SK-N-SH (cell line): ENCODE measurements around the gene ARMC9. TPM values are rescaled to one million over a fixed set of nuclear protein-coding genes. Genes with fewer than 3 reads are reported as not detected.

Experiments
- CTCF ChIA-PET: fragments of 300-600, 350-600 bp; formaldehyde crosslinking; extraction: SDS; loops from one replicate; lab custom pipeline; 2021; lab: Yijun Ruan, JAX
- POLR2A ChIA-PET: fragments of 350-600 bp; sonication (Branson Sonifier 250); formaldehyde crosslinking; extraction: SDS; loops from one replicate; lab custom pipeline; 2020; ENCODE audit warnings: antibody characterized with exemption, inconsistent platforms; lab: Yijun Ruan, JAX
- DNase-seq: peaks from one replicate; pipeline ENCODE4 v3.0.0; 2012
- H2AFZ ChIP-seq: fragments of 200-600 bp; sonication (generic); 2 replicates; pipeline ENCODE4 v1.8.1; 2016; ENCODE audit warnings: antibody characterized with exemption, mild to moderate bottlenecking, low read depth
- H3F3A ChIP-seq: fragments of 200-600 bp; sonication (generic); replicated peaks from 2 replicates; pipeline ENCODE3; 2016; ENCODE audit warnings: antibody characterized with exemption, mild to moderate bottlenecking; ENCODE audit not compliant: insufficient read depth
- H3K27ac ChIP-seq, 2 experiments: fragments of 200-500 bp in 1 of 2; fragments of 200-600 bp in 1 of 2; sonication (Bioruptor generic) in 1 of 2; sonication (generic), shearing (Covaris generic) in 1 of 2; 2 replicates each; pipeline versions ENCODE4 v1.5.1 to v1.6.1; 2014 to 2016; ENCODE audit warnings: low read depth in 2 of 2, inconsistent platforms in 1 of 2, low read length in 1 of 2, mild to moderate bottlenecking in 1 of 2, mixed read lengths in 1 of 2
- H3K27me3 ChIP-seq: fragments of 200-600 bp; sonication (generic), shearing (Covaris generic); 2 replicates; pipeline ENCODE4 v1.6.1; 2016; ENCODE audit warnings: mixed run types; ENCODE audit not compliant: insufficient read depth
- H3K36me3 ChIP-seq, 2 experiments: fragments of 200-500 bp in 1 of 2; fragments of 200-600 bp in 1 of 2; sonication (Bioruptor generic) in 1 of 2; sonication (generic) in 1 of 2; replicated peaks in 1 of 2; 2 replicates each; pipeline versions ENCODE3 to v1.5.1; 2014 to 2016; ENCODE audit warnings: low read length in 1 of 2, mild to moderate bottlenecking in 1 of 2; ENCODE audit not compliant: insufficient read depth in 2 of 2, control insufficient read depth in 1 of 2
- H3K4me1 ChIP-seq, 2 experiments: fragments of 200-500 bp in 1 of 2; fragments of 200-600 bp in 1 of 2; sonication (Bioruptor generic) in 1 of 2; sonication (generic), shearing (Covaris generic) in 1 of 2; 2 replicates each; pipeline versions ENCODE4 v1.5.1 to v1.6.1; 2014 to 2016; ENCODE audit warnings: low read depth in 1 of 2, low read length in 1 of 2, mixed run types in 1 of 2; ENCODE audit not compliant: insufficient read depth in 2 of 2, control insufficient read depth in 1 of 2
- H3K4me2 ChIP-seq: fragments of 200-600 bp; sonication (generic), shearing (Covaris generic); 2 replicates; pipeline ENCODE4 v1.6.1; 2017; ENCODE audit warnings: mixed run types
- H3K4me3 ChIP-seq, 2 experiments: fragments of 200-500 bp in 1 of 2; fragments of 200-600 bp in 1 of 2; sonication (Bioruptor generic) in 1 of 2; sonication (generic), shearing (Covaris generic) in 1 of 2; 2 replicates each; pipeline versions ENCODE4 v1.5.1 to v1.8.1; 2014 to 2016; ENCODE audit warnings: low read depth in 2 of 2, inconsistent platforms in 1 of 2, low read length in 1 of 2, mild to moderate bottlenecking in 1 of 2, mixed read lengths in 1 of 2, moderate library complexity in 1 of 2
- H3K79me2 ChIP-seq: fragments of 200-600 bp; sonication (generic); 2 replicates; pipeline ENCODE4 v1.8.1; 2017; ENCODE audit warnings: mild to moderate bottlenecking; ENCODE audit not compliant: insufficient read depth
- H3K9ac ChIP-seq: fragments of 200-600 bp; sonication (generic); 2 replicates; pipeline ENCODE4 v1.6.1; 2017; ENCODE audit warnings: mixed run types
- H3K9me2 ChIP-seq: fragments of 200-600 bp; sonication (generic); 2 replicates; pipeline ENCODE4 v1.6.1; 2017; ENCODE audit warnings: mixed run types
- H3K9me3 ChIP-seq: fragments of 200-600 bp; sonication (generic); 2 replicates; pipeline ENCODE4 v1.6.1; 2017; ENCODE audit warnings: mixed run types, mild to moderate bottlenecking, moderate library complexity
- H4K20me1 ChIP-seq: fragments of 200-600 bp; sonication (generic); 2 replicates; pipeline ENCODE4 v1.6.1; 2017; ENCODE audit warnings: mild to moderate bottlenecking, mixed run types; ENCODE audit not compliant: insufficient read depth
- EZH2phosphoT487 ChIP-seq: fragments of 200-600 bp; sonication (generic); IDR thresholded peaks from 2 replicates; pipeline ENCODE4 v1.6.1; 2017; ENCODE audit warnings: low read depth, mixed run types, mild to moderate bottlenecking, antibody characterized with exemption, moderate library complexity, borderline replicate concordance
- FOSL2 ChIP-seq: IDR thresholded peaks from 2 replicates; pipeline ENCODE4 v1.4.0; 2012; ENCODE audit warnings: low read depth, mild to moderate bottlenecking, moderate library complexity, borderline replicate concordance
- GABPA ChIP-seq: IDR thresholded peaks from 2 replicates; pipeline ENCODE4 v1.4.0; 2012; ENCODE audit warnings: low read depth, mild to moderate bottlenecking
- JUND ChIP-seq: IDR thresholded peaks from 2 replicates; pipeline ENCODE4 v1.4.0; 2012
- MEF2A ChIP-seq: IDR thresholded peaks from 2 replicates; pipeline ENCODE4 v1.4.0; 2012; ENCODE audit warnings: low read depth, borderline replicate concordance
- NRF1 ChIP-seq: IDR thresholded peaks from 2 replicates; pipeline ENCODE4 v1.6.1; 2012; ENCODE audit warnings: low read depth, mild to moderate bottlenecking, low read length
- POLR2AphosphoS5 ChIP-seq: IDR thresholded peaks from 2 replicates; pipeline ENCODE4 v1.6.1; 2012; ENCODE audit warnings: low read depth, low read length
- RAD21 ChIP-seq: IDR thresholded peaks from 2 replicates; pipeline ENCODE4 v1.6.1; 2012; ENCODE audit warnings: mild to moderate bottlenecking, low read length
- RCOR1 ChIP-seq: fragments of 150-350 bp; IDR thresholded peaks from 2 replicates; pipeline ENCODE4 v1.6.1; 2017; ENCODE audit warnings: antibody characterized with exemption, low read length
- TAF1 ChIP-seq: IDR thresholded peaks from 2 replicates; pipeline ENCODE4 v1.6.1; 2012; ENCODE audit warnings: low read depth, mild to moderate bottlenecking, low read length, moderate library complexity, borderline replicate concordance
- TCF12 ChIP-seq: IDR thresholded peaks from 2 replicates; pipeline ENCODE4 v1.4.0; 2012
- WGBS: methylation state at CpG from one replicate; pipeline ENCODE4 v1.1.6; 2017; ENCODE audit warnings: low lambda C conversion rate; 5-methylcytosine and 5-hydroxymethylcytosine counted together
- polyA plus RNA-seq, 3 experiments: library from polyadenylated mRNA; depleted of rRNA; stranded (reverse); fragments of >200 nt; gene quantifications; 2 replicates each; pipeline ENCODE4 v1.2.3, GENCODE V29; 2012
- TF ChIP-seq, protein P1 (sequence below): fragments of 150-350 bp; IDR thresholded peaks from 2 replicates; pipeline ENCODE4 v1.6.1; 2017; ENCODE audit warnings: antibody characterized with exemption, low read length, low read depth, borderline replicate concordance
- TF ChIP-seq, protein P2 (sequence below): fragments of 150-350 bp; IDR thresholded peaks from 2 replicates; pipeline ENCODE4 v1.6.1; 2016; ENCODE audit warnings: mild to moderate bottlenecking, low read depth, low read length
- TF ChIP-seq, protein P3 (sequence below): IDR thresholded peaks from 2 replicates; pipeline ENCODE4 v1.4.0; 2012; ENCODE audit warnings: low read depth, borderline replicate concordance
- TF ChIP-seq, protein P4 (sequence below): IDR thresholded peaks from 2 replicates; pipeline ENCODE4 v1.4.0; 2012; ENCODE audit warnings: low read depth
- TF ChIP-seq, protein P5 (sequence below): IDR thresholded peaks from 2 replicates; pipeline ENCODE4; 2012
- TF ChIP-seq, protein P6 (sequence below): fragments of 200-600 bp; sonication (generic); IDR thresholded peaks from 2 replicates; pipeline ENCODE4 v1.6.1; 2017; ENCODE audit warnings: antibody characterized with exemption, mild to moderate bottlenecking, moderate library complexity

Gene ARMC9
- polyA plus RNA-seq, 1 of the 3 experiments (the other 2 are of a cell fraction) = 25.3 TPM

DNA sequence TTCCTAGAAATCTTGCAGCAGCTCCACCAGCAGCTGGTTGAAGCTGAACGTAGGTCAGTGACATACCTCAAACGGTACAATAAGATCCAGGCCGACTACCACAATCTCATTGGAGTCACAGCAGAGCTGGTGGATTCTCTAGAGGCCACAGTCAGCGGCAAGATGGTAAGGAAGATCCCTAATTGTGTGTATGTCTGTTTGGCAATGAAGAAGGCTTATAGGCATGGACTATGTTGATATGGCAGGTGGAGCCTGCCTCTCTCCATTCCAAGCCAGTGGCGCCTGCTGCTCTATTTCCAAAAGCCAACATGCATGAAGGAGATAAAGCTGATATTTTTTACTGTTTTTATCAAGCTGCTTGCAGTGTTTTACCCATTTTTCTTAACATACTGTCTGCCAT, 36.8 kb downstream of the ARMC9 start (continued):
- TF ChIP-seq RCOR1 = no peak
- TF ChIP-seq TCF12 = no peak

DNA sequence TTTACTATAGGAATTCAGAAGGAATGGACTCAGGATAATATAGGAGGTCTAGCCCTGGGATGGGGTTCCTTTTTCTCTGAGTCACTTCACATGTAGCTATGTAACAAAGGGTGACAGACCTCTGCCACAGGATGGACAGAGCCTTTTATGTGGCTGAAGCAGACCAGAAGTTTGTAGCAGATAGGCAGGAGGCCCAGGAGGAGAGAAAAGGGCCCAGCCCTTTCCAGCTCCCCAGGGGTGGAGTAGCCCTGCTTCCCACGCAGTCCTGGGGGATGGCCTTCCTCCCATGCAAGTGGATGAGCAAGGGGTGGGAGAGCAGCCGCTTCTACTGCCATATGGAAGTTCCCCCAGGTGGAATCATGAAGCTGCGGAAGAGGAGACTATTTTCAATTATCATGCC, 40.3 kb downstream of the ARMC9 start:
- CTCF ChIA-PET = interaction anchor here (0.7 to 4.7 kb wide), 4 partner anchors 11 to 174 kb away, joined by 3 to 24 read pairs (median 7); no protein-coding TSS in a partner anchor
- no peaks in the 10 kb centered on the region for H3K4me1 ChIP-seq
- 89% methylated on average over 3 of the region's 3 CpGs for WGBS
- H3K9me2 ChIP-seq = no peaks in the 10 kb centered on the region
- H3K27ac ChIP-seq = no peak overlapping the region
- no peaks in the 10 kb centered on the region for H3K27me3 ChIP-seq
- peaks cover 32 to 48% of the 10 kb centered on the region in 2 experiments for H3K36me3 ChIP-seq
- no peak overlapping the region for H3K4me3 ChIP-seq
- H3K4me2 ChIP-seq = no peak overlapping the region
- TF ChIP-seq, protein P1, sequence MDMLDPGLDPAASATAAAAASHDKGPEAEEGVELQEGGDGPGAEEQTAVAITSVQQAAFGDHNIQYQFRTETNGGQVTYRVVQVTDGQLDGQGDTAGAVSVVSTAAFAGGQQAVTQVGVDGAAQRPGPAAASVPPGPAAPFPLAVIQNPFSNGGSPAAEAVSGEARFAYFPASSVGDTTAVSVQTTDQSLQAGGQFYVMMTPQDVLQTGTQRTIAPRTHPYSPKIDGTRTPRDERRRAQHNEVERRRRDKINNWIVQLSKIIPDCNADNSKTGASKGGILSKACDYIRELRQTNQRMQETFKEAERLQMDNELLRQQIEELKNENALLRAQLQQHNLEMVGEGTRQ = no peak
- TF ChIP-seq EZH2phosphoT487 = no peak
- no peak for TF ChIP-seq FOSL2
- TF ChIP-seq, protein P2, sequence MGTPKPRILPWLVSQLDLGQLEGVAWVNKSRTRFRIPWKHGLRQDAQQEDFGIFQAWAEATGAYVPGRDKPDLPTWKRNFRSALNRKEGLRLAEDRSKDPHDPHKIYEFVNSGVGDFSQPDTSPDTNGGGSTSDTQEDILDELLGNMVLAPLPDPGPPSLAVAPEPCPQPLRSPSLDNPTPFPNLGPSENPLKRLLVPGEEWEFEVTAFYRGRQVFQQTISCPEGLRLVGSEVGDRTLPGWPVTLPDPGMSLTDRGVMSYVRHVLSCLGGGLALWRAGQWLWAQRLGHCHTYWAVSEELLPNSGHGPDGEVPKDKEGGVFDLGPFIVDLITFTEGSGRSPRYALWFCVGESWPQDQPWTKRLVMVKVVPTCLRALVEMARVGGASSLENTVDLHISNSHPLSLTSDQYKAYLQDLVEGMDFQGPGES = no peak
- TF ChIP-seq, protein P3, sequence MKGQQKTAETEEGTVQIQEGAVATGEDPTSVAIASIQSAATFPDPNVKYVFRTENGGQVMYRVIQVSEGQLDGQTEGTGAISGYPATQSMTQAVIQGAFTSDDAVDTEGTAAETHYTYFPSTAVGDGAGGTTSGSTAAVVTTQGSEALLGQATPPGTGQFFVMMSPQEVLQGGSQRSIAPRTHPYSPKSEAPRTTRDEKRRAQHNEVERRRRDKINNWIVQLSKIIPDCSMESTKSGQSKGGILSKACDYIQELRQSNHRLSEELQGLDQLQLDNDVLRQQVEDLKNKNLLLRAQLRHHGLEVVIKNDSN = no peak
- TF ChIP-seq, protein P4, sequence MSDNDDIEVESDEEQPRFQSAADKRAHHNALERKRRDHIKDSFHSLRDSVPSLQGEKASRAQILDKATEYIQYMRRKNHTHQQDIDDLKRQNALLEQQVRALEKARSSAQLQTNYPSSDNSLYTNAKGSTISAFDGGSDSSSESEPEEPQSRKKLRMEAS = no peak
- TF ChIP-seq GABPA = no peak
- TF ChIP-seq, all 33 proteins: peak for 0
- Histone ChIP-seq H2AFZ (no peak overlapping the region), H4K20me1 (no peaks in the 10 kb centered on the region), H3K79me2 (no peaks in the 10 kb centered on the region), H3K9me3 (no peaks in the 10 kb centered on the region), H3K9ac (no peak overlapping the region), H3F3A (peaks cover 4% of the 10 kb centered on the region)
- no peak for DNase-seq
- POLR2A ChIA-PET = no interaction called here

DNA sequence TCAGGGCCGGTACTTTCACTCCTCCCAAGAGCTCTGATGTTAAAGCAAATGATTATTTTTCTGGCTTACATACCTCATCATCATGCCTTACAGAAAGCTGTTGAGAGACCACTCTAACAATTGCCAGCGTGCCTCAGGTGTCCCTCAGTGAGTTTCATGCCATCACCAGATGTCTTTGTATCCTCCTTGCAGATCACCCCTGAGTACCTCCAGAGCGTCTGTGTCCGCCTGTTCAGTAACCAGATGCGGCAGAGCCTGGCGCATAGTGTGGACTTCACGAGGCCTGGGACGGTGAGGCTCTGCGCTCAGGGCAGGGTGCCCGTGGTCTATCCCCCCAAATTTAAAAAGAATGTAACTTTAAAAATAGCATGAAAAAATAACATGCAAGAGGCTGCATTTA, 41.3 kb downstream of the ARMC9 start:
- ChIA-PET POLR2A (no interaction called here), CTCF (interaction anchor here (2.7 to 4.7 kb wide), 2 partner anchors 12 to 173 kb away, joined by 10 to 24 read pairs; no protein-coding TSS in a partner anchor)
- Histone ChIP-seq H3K79me2 (no peaks in the 10 kb centered on the region), H3K36me3 (peaks cover 32 to 49% of the 10 kb centered on the region in 2 experiments), H3K4me1 (no peaks in the 10 kb centered on the region), H3K9me3 (no peaks in the 10 kb centered on the region), H2AFZ (no peak overlapping the region), H4K20me1 (no peaks in the 10 kb centered on the region), H3K9ac (no peak overlapping the region), H3K9me2 (no peaks in the 10 kb centered on the region), H3K4me2 (no peak overlapping the region), H3F3A (peaks cover 4% of the 10 kb centered on the region), H3K27ac (no peak overlapping the region), H3K4me3 (no peak overlapping the region), H3K27me3 (no peaks in the 10 kb centered on the region)
- 97% methylated on average over 10 of the region's 10 CpGs for whole genome bisulfite sequencing
- no peak for DNase-seq
- TF ChIP-seq TAF1 = no peak
- TF ChIP-seq, protein P2 = no peak
- TF ChIP-seq, protein P5, sequence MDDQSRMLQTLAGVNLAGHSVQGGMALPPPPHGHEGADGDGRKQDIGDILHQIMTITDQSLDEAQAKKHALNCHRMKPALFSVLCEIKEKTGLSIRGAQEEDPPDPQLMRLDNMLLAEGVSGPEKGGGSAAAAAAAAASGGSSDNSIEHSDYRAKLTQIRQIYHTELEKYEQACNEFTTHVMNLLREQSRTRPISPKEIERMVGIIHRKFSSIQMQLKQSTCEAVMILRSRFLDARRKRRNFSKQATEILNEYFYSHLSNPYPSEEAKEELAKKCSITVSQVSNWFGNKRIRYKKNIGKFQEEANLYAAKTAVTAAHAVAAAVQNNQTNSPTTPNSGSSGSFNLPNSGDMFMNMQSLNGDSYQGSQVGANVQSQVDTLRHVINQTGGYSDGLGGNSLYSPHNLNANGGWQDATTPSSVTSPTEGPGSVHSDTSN = no peak
- TF ChIP-seq, protein P4 = no peak
- no peak for TF ChIP-seq JUND
- no peak for TF ChIP-seq NRF1
- no peak for TF ChIP-seq MEF2A
- TF ChIP-seq, protein P6, sequence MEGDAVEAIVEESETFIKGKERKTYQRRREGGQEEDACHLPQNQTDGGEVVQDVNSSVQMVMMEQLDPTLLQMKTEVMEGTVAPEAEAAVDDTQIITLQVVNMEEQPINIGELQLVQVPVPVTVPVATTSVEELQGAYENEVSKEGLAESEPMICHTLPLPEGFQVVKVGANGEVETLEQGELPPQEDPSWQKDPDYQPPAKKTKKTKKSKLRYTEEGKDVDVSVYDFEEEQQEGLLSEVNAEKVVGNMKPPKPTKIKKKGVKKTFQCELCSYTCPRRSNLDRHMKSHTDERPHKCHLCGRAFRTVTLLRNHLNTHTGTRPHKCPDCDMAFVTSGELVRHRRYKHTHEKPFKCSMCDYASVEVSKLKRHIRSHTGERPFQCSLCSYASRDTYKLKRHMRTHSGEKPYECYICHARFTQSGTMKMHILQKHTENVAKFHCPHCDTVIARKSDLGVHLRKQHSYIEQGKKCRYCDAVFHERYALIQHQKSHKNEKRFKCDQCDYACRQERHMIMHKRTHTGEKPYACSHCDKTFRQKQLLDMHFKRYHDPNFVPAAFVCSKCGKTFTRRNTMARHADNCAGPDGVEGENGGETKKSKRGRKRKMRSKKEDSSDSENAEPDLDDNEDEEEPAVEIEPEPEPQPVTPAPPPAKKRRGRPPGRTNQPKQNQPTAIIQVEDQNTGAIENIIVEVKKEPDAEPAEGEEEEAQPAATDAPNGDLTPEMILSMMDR = no peak
- no peak for TF ChIP-seq POLR2AphosphoS5
- no peak for TF ChIP-seq RAD21
- TF ChIP-seq, protein P3 = no peak
